K562 (cell line): Measurements from ENCODE around the gene CABP7. TPM values are rescaled to one million over a fixed set of nuclear protein-coding genes. Genes with fewer than 3 reads are reported as not detected.

Experiments
- ATAC-seq: fragments of 200-7000 bp; cut with Tn5 transposase; 3 replicates; pipeline ENCODE4 v1.9.1; 2020; ENCODE audit warnings: moderate library complexity
- BruUV-seq: library from RNA; stranded (reverse); fragments of 400-500 nt; replicated peaks from 2 replicates; lab custom pipeline; 2021; lab: Mats Ljungman, UMichigan
- CTCF ChIA-PET: fragments of 300-600 bp; formaldehyde crosslinking; extraction: SDS; loops from one replicate; lab custom pipeline; 2021; ENCODE audit warnings: low intra/inter-chr PET ratio; lab: Yijun Ruan, JAX
- POLR2A ChIA-PET: fragments of 300-600, 350-650 bp; sonication (Branson Sonifier 250); formaldehyde crosslinking; extraction: SDS; loops from one replicate; lab custom pipeline; 2021; ENCODE audit warnings: antibody characterized with exemption, inconsistent platforms; lab: Yijun Ruan, JAX
- DNase-seq, 4 experiments: peaks; one replicate each; pipeline versions ENCODE4 v3.0.0 to v3.0.0-alpha.2; 2011 to 2018; ENCODE audit warnings: low spot score in 3 of 4, mixed read lengths in 3 of 4; ENCODE audit errors: extremely low read depth in 1 of 4
- FAIRE-seq: peaks from 2 replicates; lab custom pipeline; 2011; peaks lifted over from hg19 to GRCh38; lab: Jason Lieb, UNC
- H2AFZ ChIP-seq: 2 replicates; pipeline ENCODE4 v1.6.0; 2011; ENCODE audit warnings: low read depth, low read length, control low read depth, inconsistent platforms
- H3K27ac ChIP-seq: fragments of 200-600 bp; 3 replicates; pipeline ENCODE4 v1.8.0; 2011; ENCODE audit warnings: low read depth, mild to moderate bottlenecking, control low read depth, inconsistent platforms, low read length, moderate library complexity, mixed read lengths; ENCODE audit errors: extremely low read depth
- H3K27me3 ChIP-seq, 2 experiments: fragments of 300-600 bp in 1 of 2; 2 replicates in 1 of 2; 3 replicates in 1 of 2; pipeline versions ENCODE4 v1.6.0 to v1.8.0; 2011; ENCODE audit warnings: inconsistent platforms in 2 of 2, low read length in 2 of 2, mild to moderate bottlenecking in 1 of 2, mixed read lengths in 1 of 2, moderate library complexity in 1 of 2; ENCODE audit not compliant: control insufficient read depth in 2 of 2, insufficient read depth in 2 of 2
- H3K36me3 ChIP-seq: fragments of 300-600 bp; 3 replicates; pipeline ENCODE4 v1.8.0; 2011; ENCODE audit warnings: mild to moderate bottlenecking, low read length, inconsistent platforms; ENCODE audit not compliant: control insufficient read depth, insufficient read depth
- H3K4me1 ChIP-seq, 2 experiments: fragments of 200-600 bp in 1 of 2; replicated peaks in 1 of 2; 2 replicates in 1 of 2; 3 replicates in 1 of 2; pipeline versions ENCODE4 v1.5.1 to v1.8.0; 2011; ENCODE audit warnings: inconsistent platforms in 2 of 2, low read length in 2 of 2, mild to moderate bottlenecking in 1 of 2, mixed read lengths in 1 of 2, moderate library complexity in 1 of 2; ENCODE audit not compliant: control insufficient read depth in 2 of 2, insufficient read depth in 2 of 2
- H3K4me2 ChIP-seq: 2 replicates; pipeline ENCODE4 v1.6.1; 2011; ENCODE audit warnings: low read length, control low read depth, inconsistent platforms, mixed read lengths; ENCODE audit not compliant: insufficient read depth
- H3K4me3 ChIP-seq: fragments of 200-600 bp; sonication (generic), shearing (Covaris generic); 2 replicates; pipeline ENCODE4 v1.5.1; 2016; ENCODE audit warnings: control low read depth, inconsistent platforms
- H3K79me2 ChIP-seq: fragments of 200-600 bp; 3 replicates; pipeline ENCODE4 v1.8.0; 2011; ENCODE audit warnings: low read length, inconsistent platforms; ENCODE audit not compliant: control insufficient read depth, insufficient read depth
- H3K9ac ChIP-seq, 2 experiments: 2 replicates each; pipeline versions ENCODE4 v1.6.0 to v1.6.1; 2011; ENCODE audit warnings: low read depth in 2 of 2, low read length in 2 of 2, control low read depth in 1 of 2, inconsistent platforms in 1 of 2, mild to moderate bottlenecking in 1 of 2, mixed read lengths in 1 of 2; ENCODE audit not compliant: insufficient read depth in 1 of 2
- H3K9me1 ChIP-seq: one replicate; pipeline ENCODE4 v1.6.0; 2011; ENCODE audit warnings: inconsistent platforms, mild to moderate bottlenecking, low read length, moderate library complexity; ENCODE audit not compliant: control insufficient read depth, insufficient read depth
- H3K9me3 ChIP-seq: replicated peaks from 2 replicates; pipeline ENCODE4 v1.5.1; 2011; ENCODE audit warnings: low read depth, low read length, inconsistent platforms; ENCODE audit not compliant: control insufficient read depth, insufficient read depth
- H4K20me1 ChIP-seq: replicated peaks from 2 replicates; pipeline ENCODE4 v1.6.1; 2011; ENCODE audit warnings: low read length, inconsistent platforms, mixed read lengths; ENCODE audit not compliant: control insufficient read depth, insufficient read depth
- CCAR2 ChIP-seq: fragments of 200-400 bp; formaldehyde crosslinking; IDR thresholded peaks from 2 replicates; pipeline ENCODE4 v1.6.1; 2017; ENCODE audit warnings: mild to moderate bottlenecking, low read depth, low read length
- CREM ChIP-seq: IDR thresholded peaks from 2 replicates; pipeline ENCODE4 v1.6.1; 2014; ENCODE audit warnings: antibody characterized with exemption, low read depth
- ETV6 ChIP-seq, 3 experiments: fragments of 150-350 bp in 1 of 3; sonication (generic) in 1 of 3; formaldehyde crosslinking in 1 of 3; IDR thresholded peaks; 2 replicates each; pipeline versions ENCODE4 v1.6.1 to v1.8.0; 2014 to 2022; ENCODE audit warnings: borderline replicate concordance in 2 of 3, low read depth in 2 of 3, antibody characterized with exemption in 1 of 3, low read length in 1 of 3, mild to moderate bottlenecking in 1 of 3, missing genetic modification reagents in 1 of 3
- KLF16 ChIP-seq: IDR thresholded peaks from 2 replicates; pipeline ENCODE4 v1.6.1; 2016; ENCODE audit warnings: antibody characterized with exemption
- MAX ChIP-seq: sonication (generic); formaldehyde crosslinking; IDR thresholded peaks from 2 replicates; pipeline ENCODE4 v1.9.0; 2022; ENCODE audit warnings: mild to moderate bottlenecking, missing genetic modification reagents
- NELFE ChIP-seq: IDR thresholded peaks from 2 replicates; pipeline ENCODE4 v1.6.1; 2011; ENCODE audit warnings: mild to moderate bottlenecking; ENCODE audit not compliant: insufficient read depth, insufficient read length
- NEUROD1 ChIP-seq: fragments of 150-350 bp; IDR thresholded peaks from 2 replicates; pipeline ENCODE4 v1.6.1; 2014; ENCODE audit warnings: borderline replicate concordance, low read length, low read depth; ENCODE audit not compliant: partially characterized antibody
- NFYB ChIP-seq: IDR thresholded peaks from 2 replicates; pipeline ENCODE4 v1.6.1; 2011; ENCODE audit warnings: mild to moderate bottlenecking, moderate library complexity; ENCODE audit not compliant: insufficient read length; ENCODE audit errors: extremely low read depth
- RFX5 ChIP-seq: IDR thresholded peaks from 2 replicates; pipeline ENCODE4 v1.6.1; 2011; ENCODE audit warnings: low read depth, mild to moderate bottlenecking, improper control_type of control experiment, low read length
- TEAD4 ChIP-seq, 2 experiments: sonication (generic) in 1 of 2; formaldehyde crosslinking in 1 of 2; IDR thresholded peaks; 2 replicates each; pipeline versions ENCODE4 v1.6.1 to v1.8.0; 2012 to 2022; ENCODE audit warnings: borderline replicate concordance in 1 of 2, inconsistent platforms in 1 of 2, low read length in 1 of 2, mild to moderate bottlenecking in 1 of 2, missing genetic modification reagents in 1 of 2
- ZNF551 ChIP-seq: fragments of 250-450 bp; sonication (Bioruptor Pico); IDR thresholded peaks from 2 replicates; pipeline ENCODE4 v1.5.0; 2021; ENCODE audit warnings: mild to moderate bottlenecking, moderate library complexity
- WGBS: fragments of 100-300 bp; shearing (Covaris generic); methylation state at CpG from one replicate; pipeline ENCODE4 v1.1.6; 2016; ENCODE audit warnings: low coverage, mixed read lengths; ENCODE audit not compliant: insufficient coverage; ENCODE audit errors: missing lambda C conversion rate; 5-methylcytosine and 5-hydroxymethylcytosine counted together
- in situ Hi-C: fragments of 300-500 bp; cut with MboI; formaldehyde crosslinking; loops from 4 replicates; pipeline ENCODE4 v1.15.0; 2018; ENCODE audit warnings: inconsistent platforms, mixed read lengths
- intact Hi-C: fragments of 100-400 bp; cut with micrococcal nuclease; formaldehyde crosslinking; loops from 2 replicates; pipeline ENCODE4 v1.14.2; 2022
- polyA plus RNA-seq, 8 experiments: library from polyadenylated mRNA; depleted of rRNA in 4 of 8; stranded (reverse) in 5 of 8; unstranded in 3 of 8; fragments of >200 nt; fragmentation: Nextera tagmentation in 2 of 8; fragmentation: Illumina TruSeq in 1 of 8; extraction: Ambion mirVana in 2 of 8; extraction: Trizol in 1 of 8; gene quantifications; 2 replicates each; pipeline versions ENCODE4 v1.2.1 to v1.2.3, GENCODE V29; 2011 to 2014; ENCODE audit warnings: inconsistent platforms in 1 of 8, missing spikeins in 1 of 8
- total RNA-seq, 7 experiments: library from RNA; depleted of rRNA in 6 of 7; stranded (reverse); fragments of >200 nt in 6 of 7; fragmentation: Illumina TruSeq in 2 of 7; extraction: Trizol in 2 of 7; gene quantifications; 2 replicates each; pipeline versions ENCODE4 v1.2.1 to v1.2.3, GENCODE V29; 2011 to 2021; ENCODE audit warnings: low replicate concordance in 1 of 7

The CABP7 gene
- total and polyA plus RNA-seq, 9 of the 15 experiments (the other 6 are each of a cell fraction or from before 2014, with no cell fraction given), result not detected

- peak; percentile 64 for ATAC-seq
- no peak overlapping the region for H2AFZ ChIP-seq
- no peak overlapping the region for H3K27ac ChIP-seq
- WGBS, result 29% methylated on average over 9 of the region's 19 CpGs
- H3K79me2 ChIP-seq, result no peaks in the 10 kb centered on the region
- no peaks in the 10 kb centered on the region for H3K9me3 ChIP-seq
- peak in 2 of 4 experiments; percentile 43 to 53 for DNase-seq
- no peak for FAIRE-seq
- H4K20me1 ChIP-seq, result no peaks in the 10 kb centered on the region
- no TSS peak for BruUV-seq
- in situ Hi-C loops, result no loop called here
- H3K4me3 ChIP-seq, result no peak overlapping the region
- peak overlapping the region in 1 of 2 experiments; percentile 78; a peak in 2 of 4 replicates for H3K9ac ChIP-seq
- no peaks in the 10 kb centered on the region for H3K27me3 ChIP-seq
- intact Hi-C loops, result no loop called here
- ChIA-PET CTCF (no interaction called here), POLR2A (interaction anchor here (0.6 to 0.9 kb wide), 4 partner anchors 12 to 284 kb away, joined by 4 read pairs; no protein-coding TSS in a partner anchor)
- no peaks in the 10 kb centered on the region for H3K36me3 ChIP-seq
- no peak overlapping the region; the same call in 1 of the 2 replicates for H3K4me2 ChIP-seq
- H3K9me1 ChIP-seq, result no peaks in the 10 kb centered on the region
- peaks cover 5 to 34% of the 10 kb centered on the region in 2 experiments; a peak in 4 of 5 replicates for H3K4me1 ChIP-seq
- TF ChIP-seq CCAR2, result no peak
- TF ChIP-seq RFX5, result no peak
- TF ChIP-seq NFYB, result no peak
- TF ChIP-seq ZNF551, result no peak
- no peak for TF ChIP-seq CREM
- TF ChIP-seq MAX (CRISPR knock-in tag), result no peak
- TF ChIP-seq ETV6 (IDR thresholded peaks at IDR 0.05; ENCODE audit: borderline replicate concordance in 1 of 2, low read depth in 2 of 2, low read length in 1 of 2), result no peak
- TF ChIP-seq ETV6 (CRISPR knock-in tag; IDR thresholded peaks at IDR 0.05; ENCODE audit: borderline replicate concordance), result no peak
- no peak for TF ChIP-seq NELFE
- no peak for TF ChIP-seq NEUROD1
- TF ChIP-seq TEAD4 (IDR thresholded peaks at IDR 0.05; ENCODE audit: low read length), result peak; percentile 39; the same call in 1 of the 2 replicates
- no peak for TF ChIP-seq TEAD4 (CRISPR knock-in tag; IDR thresholded peaks at IDR 0.05; ENCODE audit: borderline replicate concordance)
- TF ChIP-seq KLF16, result no peak
Observed at GRCh38 chr22:29733362-29734201, 13.8 kb downstream of the CABP7 start.
